ENCODE results near the gene MUC13.

DNA sequence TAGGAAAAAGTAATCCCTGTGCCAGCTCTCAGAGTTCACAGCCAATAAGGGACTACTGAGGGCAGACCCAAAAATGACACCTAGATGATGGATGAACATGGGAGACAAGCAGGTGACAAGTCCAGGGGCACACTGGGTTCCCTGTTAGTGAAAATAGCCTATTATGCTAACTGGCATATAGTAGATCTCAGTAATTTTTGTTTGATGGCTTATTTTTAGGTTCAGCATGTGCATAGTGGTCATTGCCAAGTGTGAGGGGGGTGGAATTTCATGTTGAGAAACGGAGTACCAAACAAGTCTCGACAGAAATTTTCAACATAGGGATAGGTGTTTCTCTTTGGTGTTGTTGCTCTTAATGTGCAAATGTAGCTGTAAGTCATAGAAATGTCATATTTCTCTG, 41.0 kb downstream of the MUC13 start:
- TF ChIP-seq EZH2 (IDR thresholded peaks at IDR 0.05; ENCODE audit: low read length, unreplicated experiment) (no peak), EZH2phosphoT487 (IDR thresholded peaks at IDR 0.05; ENCODE audit: borderline replicate concordance, low read length) (no peak)
- TF ChIP-seq, protein P1, sequence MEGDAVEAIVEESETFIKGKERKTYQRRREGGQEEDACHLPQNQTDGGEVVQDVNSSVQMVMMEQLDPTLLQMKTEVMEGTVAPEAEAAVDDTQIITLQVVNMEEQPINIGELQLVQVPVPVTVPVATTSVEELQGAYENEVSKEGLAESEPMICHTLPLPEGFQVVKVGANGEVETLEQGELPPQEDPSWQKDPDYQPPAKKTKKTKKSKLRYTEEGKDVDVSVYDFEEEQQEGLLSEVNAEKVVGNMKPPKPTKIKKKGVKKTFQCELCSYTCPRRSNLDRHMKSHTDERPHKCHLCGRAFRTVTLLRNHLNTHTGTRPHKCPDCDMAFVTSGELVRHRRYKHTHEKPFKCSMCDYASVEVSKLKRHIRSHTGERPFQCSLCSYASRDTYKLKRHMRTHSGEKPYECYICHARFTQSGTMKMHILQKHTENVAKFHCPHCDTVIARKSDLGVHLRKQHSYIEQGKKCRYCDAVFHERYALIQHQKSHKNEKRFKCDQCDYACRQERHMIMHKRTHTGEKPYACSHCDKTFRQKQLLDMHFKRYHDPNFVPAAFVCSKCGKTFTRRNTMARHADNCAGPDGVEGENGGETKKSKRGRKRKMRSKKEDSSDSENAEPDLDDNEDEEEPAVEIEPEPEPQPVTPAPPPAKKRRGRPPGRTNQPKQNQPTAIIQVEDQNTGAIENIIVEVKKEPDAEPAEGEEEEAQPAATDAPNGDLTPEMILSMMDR (conservative IDR thresholded peaks at IDR 0.05; ENCODE audit: low read depth, low read length), result no peak

Data from PC-3 (cell line).